Measurements from ENCODE around the gene XKR8. TPM values are rescaled to one million over a fixed set of nuclear protein-coding genes. Genes with fewer than 3 reads are reported as not detected.

XKR8 gene
- total and polyA plus RNA-seq, 2 of the 13 experiments (the other 11 are each of a cell fraction or from before 2014, with no cell fraction given), result 5.4 to 6.3 TPM

DNA sequence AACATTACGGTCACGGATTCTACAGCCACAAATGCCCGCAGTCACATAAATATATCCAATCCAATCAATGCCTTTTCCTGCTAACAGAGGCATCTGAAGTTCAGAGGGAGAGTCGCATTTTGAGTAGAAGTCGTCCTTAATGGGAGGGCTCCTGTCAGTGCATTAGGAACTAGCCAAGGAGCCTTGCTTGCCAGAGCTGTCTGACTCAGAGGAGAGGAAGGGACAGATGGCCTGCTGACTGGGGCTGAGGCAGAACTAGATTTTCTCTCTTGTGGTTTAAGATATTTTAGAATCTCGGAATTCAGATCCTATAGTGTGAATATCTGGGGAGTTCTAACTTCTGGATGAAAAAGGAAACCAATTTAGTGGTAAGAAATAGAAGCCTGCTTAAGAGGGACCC lies 10.6 kb downstream of the XKR8 start (continued):
- TF ChIP-seq, protein P1, sequence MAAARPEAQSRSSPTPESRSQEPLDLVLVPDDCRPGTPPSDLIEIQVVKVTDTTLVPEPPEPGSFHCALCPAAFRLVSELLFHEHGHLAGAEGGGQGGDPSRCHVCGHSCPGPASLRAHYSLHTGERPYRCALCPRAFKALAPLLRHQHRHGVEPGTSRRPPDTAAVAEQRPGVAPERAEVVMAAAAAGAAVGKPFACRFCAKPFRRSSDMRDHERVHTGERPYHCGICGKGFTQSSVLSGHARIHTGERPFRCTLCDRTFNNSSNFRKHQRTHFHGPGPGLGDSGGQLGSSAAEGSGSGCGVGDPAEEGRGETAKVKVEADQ (CRISPR knock-in tag; IDR thresholded peaks at IDR 0.05; ENCODE audit: borderline replicate concordance), result no peak
- TF ChIP-seq SIN3B (IDR thresholded peaks at IDR 0.05; ENCODE audit: low read length) (no peak), XRCC5 (optimal IDR thresholded peaks at IDR 0.05; ENCODE audit: low read length) (no peak), SIN3A (IDR thresholded peaks at IDR 0.05; ENCODE audit: borderline replicate concordance, low read depth, low read length) (no peak), U2AF2 (IDR thresholded peaks at IDR 0.05; ENCODE audit: low read depth, low read length) (no peak), FOXK2 (IDR thresholded peaks at IDR 0.05) (no peak), TBX2 (CRISPR knock-in tag; IDR thresholded peaks at IDR 0.05; ENCODE audit: borderline replicate concordance) (no peak), ATF7 (IDR thresholded peaks at IDR 0.05) (no peak), ATF7 (CRISPR knock-in tag; IDR thresholded peaks at IDR 0.05) (no peak), ZNF180 (CRISPR knock-in tag; IDR thresholded peaks at IDR 0.05; ENCODE audit: borderline replicate concordance, low read depth) (no peak), ZMYM4 (CRISPR knock-in tag; IDR thresholded peaks at IDR 0.05) (no peak)
- TF ChIP-seq, protein P2, sequence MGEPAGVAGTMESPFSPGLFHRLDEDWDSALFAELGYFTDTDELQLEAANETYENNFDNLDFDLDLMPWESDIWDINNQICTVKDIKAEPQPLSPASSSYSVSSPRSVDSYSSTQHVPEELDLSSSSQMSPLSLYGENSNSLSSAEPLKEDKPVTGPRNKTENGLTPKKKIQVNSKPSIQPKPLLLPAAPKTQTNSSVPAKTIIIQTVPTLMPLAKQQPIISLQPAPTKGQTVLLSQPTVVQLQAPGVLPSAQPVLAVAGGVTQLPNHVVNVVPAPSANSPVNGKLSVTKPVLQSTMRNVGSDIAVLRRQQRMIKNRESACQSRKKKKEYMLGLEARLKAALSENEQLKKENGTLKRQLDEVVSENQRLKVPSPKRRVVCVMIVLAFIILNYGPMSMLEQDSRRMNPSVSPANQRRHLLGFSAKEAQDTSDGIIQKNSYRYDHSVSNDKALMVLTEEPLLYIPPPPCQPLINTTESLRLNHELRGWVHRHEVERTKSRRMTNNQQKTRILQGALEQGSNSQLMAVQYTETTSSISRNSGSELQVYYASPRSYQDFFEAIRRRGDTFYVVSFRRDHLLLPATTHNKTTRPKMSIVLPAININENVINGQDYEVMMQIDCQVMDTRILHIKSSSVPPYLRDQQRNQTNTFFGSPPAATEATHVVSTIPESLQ (CRISPR knock-in tag; conservative IDR thresholded peaks at IDR 0.05), result no peak
- TF ChIP-seq, protein P3, sequence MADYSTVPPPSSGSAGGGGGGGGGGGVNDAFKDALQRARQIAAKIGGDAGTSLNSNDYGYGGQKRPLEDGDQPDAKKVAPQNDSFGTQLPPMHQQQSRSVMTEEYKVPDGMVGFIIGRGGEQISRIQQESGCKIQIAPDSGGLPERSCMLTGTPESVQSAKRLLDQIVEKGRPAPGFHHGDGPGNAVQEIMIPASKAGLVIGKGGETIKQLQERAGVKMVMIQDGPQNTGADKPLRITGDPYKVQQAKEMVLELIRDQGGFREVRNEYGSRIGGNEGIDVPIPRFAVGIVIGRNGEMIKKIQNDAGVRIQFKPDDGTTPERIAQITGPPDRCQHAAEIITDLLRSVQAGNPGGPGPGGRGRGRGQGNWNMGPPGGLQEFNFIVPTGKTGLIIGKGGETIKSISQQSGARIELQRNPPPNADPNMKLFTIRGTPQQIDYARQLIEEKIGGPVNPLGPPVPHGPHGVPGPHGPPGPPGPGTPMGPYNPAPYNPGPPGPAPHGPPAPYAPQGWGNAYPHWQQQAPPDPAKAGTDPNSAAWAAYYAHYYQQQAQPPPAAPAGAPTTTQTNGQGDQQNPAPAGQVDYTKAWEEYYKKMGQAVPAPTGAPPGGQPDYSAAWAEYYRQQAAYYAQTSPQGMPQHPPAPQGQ (CRISPR knock-in tag; IDR thresholded peaks at IDR 0.05; ENCODE audit: borderline replicate concordance), result no peak
- TF ChIP-seq, protein P4, sequence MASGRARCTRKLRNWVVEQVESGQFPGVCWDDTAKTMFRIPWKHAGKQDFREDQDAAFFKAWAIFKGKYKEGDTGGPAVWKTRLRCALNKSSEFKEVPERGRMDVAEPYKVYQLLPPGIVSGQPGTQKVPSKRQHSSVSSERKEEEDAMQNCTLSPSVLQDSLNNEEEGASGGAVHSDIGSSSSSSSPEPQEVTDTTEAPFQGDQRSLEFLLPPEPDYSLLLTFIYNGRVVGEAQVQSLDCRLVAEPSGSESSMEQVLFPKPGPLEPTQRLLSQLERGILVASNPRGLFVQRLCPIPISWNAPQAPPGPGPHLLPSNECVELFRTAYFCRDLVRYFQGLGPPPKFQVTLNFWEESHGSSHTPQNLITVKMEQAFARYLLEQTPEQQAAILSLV (CRISPR knock-in tag; IDR thresholded peaks at IDR 0.05; ENCODE audit: borderline replicate concordance), result no peak

All from HepG2 (cell line).